SK-N-SH treated with all-trans-retinoic acid at 6 μM for 48 hours (cell line): ENCODE results near the gene NPFFR2.

ENCODE experiments used
- PATZ1 ChIP-seq: fragments of 250-450 bp; sonication (Bioruptor Pico); IDR thresholded peaks from 2 replicates; pipeline ENCODE4 v1.8.0; 2020; ENCODE audit warnings: mild to moderate bottlenecking, moderate library complexity, borderline replicate concordance
- RARB ChIP-seq: fragments of 250-450 bp; sonication (Bioruptor Pico); IDR thresholded peaks from 2 replicates; pipeline ENCODE4 v1.8.0; 2021; ENCODE audit warnings: mild to moderate bottlenecking, moderate library complexity
- ZFP30 ChIP-seq: fragments of 450-650 bp; formaldehyde crosslinking; IDR thresholded peaks from 2 replicates; pipeline ENCODE4 v1.5.0; 2022; ENCODE audit warnings: mild to moderate bottlenecking, moderate library complexity
- ZNF565 ChIP-seq: fragments of 450-650 bp; formaldehyde crosslinking; conservative IDR thresholded peaks from 2 replicates; pipeline ENCODE4 v1.5.0; 2020; ENCODE audit warnings: low read depth, mild to moderate bottlenecking, moderate library complexity
- TF ChIP-seq, protein P1 (sequence below): fragments of 250-450 bp; sonication (Bioruptor Pico); IDR thresholded peaks from 2 replicates; pipeline ENCODE4 v1.5.1; 2021; ENCODE audit warnings: mild to moderate bottlenecking, moderate library complexity

DNA sequence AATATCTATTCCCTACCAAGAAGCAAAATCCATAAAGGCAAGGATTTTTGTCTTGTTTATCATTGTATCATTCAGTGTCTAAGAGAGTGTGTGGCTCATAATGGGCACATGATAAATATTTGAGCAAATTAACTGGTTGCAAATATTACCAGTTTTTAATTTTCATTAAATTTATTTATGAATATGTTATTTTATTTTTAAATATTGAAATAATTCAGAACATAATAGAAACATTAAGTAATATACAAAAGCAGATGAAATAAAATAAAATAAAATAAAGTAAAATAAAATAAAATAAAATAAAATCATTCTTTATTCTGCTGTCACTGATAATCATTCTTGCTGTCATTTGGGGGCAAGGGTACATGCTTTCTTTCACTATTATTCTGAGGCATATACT is 120.9 kb downstream of the NPFFR2 start:
- TF ChIP-seq PATZ1 (CRISPR knock-in tag) (no peak), RARB (no peak), ZFP30 (CRISPR knock-in tag) (no peak), ZNF565 (no peak)
- TF ChIP-seq, protein P1, sequence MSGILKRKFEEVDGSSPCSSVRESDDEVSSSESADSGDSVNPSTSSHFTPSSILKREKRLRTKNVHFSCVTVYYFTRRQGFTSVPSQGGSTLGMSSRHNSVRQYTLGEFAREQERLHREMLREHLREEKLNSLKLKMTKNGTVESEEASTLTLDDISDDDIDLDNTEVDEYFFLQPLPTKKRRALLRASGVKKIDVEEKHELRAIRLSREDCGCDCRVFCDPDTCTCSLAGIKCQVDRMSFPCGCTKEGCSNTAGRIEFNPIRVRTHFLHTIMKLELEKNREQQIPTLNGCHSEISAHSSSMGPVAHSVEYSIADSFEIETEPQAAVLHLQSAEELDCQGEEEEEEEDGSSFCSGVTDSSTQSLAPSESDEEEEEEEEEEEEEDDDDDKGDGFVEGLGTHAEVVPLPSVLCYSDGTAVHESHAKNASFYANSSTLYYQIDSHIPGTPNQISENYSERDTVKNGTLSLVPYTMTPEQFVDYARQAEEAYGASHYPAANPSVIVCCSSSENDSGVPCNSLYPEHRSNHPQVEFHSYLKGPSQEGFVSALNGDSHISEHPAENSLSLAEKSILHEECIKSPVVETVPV (CRISPR knock-in tag), result no peak
